GM10266 (cell line): Measurements from ENCODE around the gene SLC37A3.
"Not testable (repeated sequence)": the region's sequence is repeated elsewhere in the genome, so short reads cannot be mapped to it uniquely, and the experiment has no call there.

Source experiments
- DNase-seq: peaks from one replicate; pipeline ENCODE4 v3.0.0; 2012; ENCODE audit errors: extremely low spot score
- CTCF ChIP-seq: IDR thresholded peaks from 2 replicates; pipeline ENCODE4 v1.5.1; 2012; ENCODE audit warnings: mild to moderate bottlenecking, low read depth; ENCODE audit not compliant: control insufficient read depth, insufficient read depth; ENCODE audit errors: missing control alignments

Gene SLC37A3

GRCh38 chr7:140435252-140435895 lies 37.0 kb upstream of the SLC37A3 start:
- DNase-seq = no peak
- TF ChIP-seq CTCF = no peak

GRCh38 chr7:140433396-140433795 lies 35.1 kb upstream of the SLC37A3 start:
- no peak for TF ChIP-seq CTCF
- DNase-seq = no peak

- DNase-seq = no peak
- TF ChIP-seq CTCF = no peak
Measured at GRCh38 chr7:140426130-140426529, 27.8 kb upstream of the SLC37A3 start.

- TF ChIP-seq CTCF = no peak
- DNase-seq = no peak
Measured at GRCh38 chr7:140425718-140426117, 27.4 kb upstream of the SLC37A3 start.

- no peak for TF ChIP-seq CTCF
- no peak for DNase-seq
Measured at GRCh38 chr7:140423501-140423900, 25.2 kb upstream of the SLC37A3 start.

- TF ChIP-seq CTCF = no peak
- no peak for DNase-seq
Measured at GRCh38 chr7:140421521-140421920, 23.2 kb upstream of the SLC37A3 start.

GRCh38 chr7:140418653-140419052 lies 20.3 kb upstream of the SLC37A3 start:
- no peak for TF ChIP-seq CTCF
- DNase-seq = no peak

GRCh38 chr7:140418156-140418472 lies 19.8 kb upstream of the SLC37A3 start:
- DNase-seq = not testable (repeated sequence)
